Calu3 (cell line): Measurements from ENCODE around the gene LTA4H. TPM values are rescaled to one million over a fixed set of nuclear protein-coding genes. Genes with fewer than 3 reads are reported as not detected.

Experiments used
- BruUV-seq: library from RNA; stranded (reverse); fragments of 400-500 nt; replicated peaks from 2 replicates; lab custom pipeline; 2021; lab: Mats Ljungman, UMichigan
- CTCF ChIA-PET: fragments of 300-600 bp; sonication (Branson Sonifier 250); formaldehyde crosslinking; loops from one replicate; lab custom pipeline; 2022; ENCODE audit warnings: antibody characterized with exemption; lab: Charles Lee
- DNase-seq: peaks from one replicate; pipeline ENCODE4 v3.0.0; 2022
- H3K27ac Mint-ChIP-seq: one replicate; pipeline ENCODE4 v1.8.0; 2022; ENCODE audit warnings: mixed read lengths; ENCODE audit not compliant: unreplicated experiment
- H3K27me3 Mint-ChIP-seq: one replicate; pipeline ENCODE4 v1.8.0; 2022; ENCODE audit warnings: mixed read lengths; ENCODE audit not compliant: unreplicated experiment
- H3K36me3 Mint-ChIP-seq: one replicate; pipeline ENCODE4 v1.8.0; 2022; ENCODE audit warnings: mild to moderate bottlenecking, moderate library complexity, mixed read lengths; ENCODE audit not compliant: insufficient read depth, unreplicated experiment
- H3K4me1 Mint-ChIP-seq: one replicate; pipeline ENCODE4 v1.8.0; 2022; ENCODE audit warnings: mild to moderate bottlenecking, low read depth, mixed read lengths; ENCODE audit not compliant: unreplicated experiment
- H3K4me3 Mint-ChIP-seq: one replicate; pipeline ENCODE4 v1.8.0; 2022; ENCODE audit warnings: mild to moderate bottlenecking, low read depth, moderate library complexity, mixed read lengths; ENCODE audit not compliant: unreplicated experiment
- H3K9me3 Mint-ChIP-seq: one replicate; pipeline ENCODE4 v1.8.0; 2022; ENCODE audit warnings: low read depth, mixed read lengths; ENCODE audit not compliant: unreplicated experiment
- intact Hi-C: fragments of 100-400 bp; cut with micrococcal nuclease; formaldehyde crosslinking; loops from one replicate; pipeline ENCODE4 v1.10.0; 2022; ENCODE audit not compliant: unreplicated experiment
- total RNA-seq: library from RNA; stranded (reverse); gene quantifications from 2 replicates; pipeline ENCODE4 v1.2.3, GENCODE V29; 2022
- TF ChIP-seq, protein P1 (sequence below): fragments of 200-600 bp; IDR thresholded peaks from one replicate; pipeline ENCODE4 v1.8.0; 2022; ENCODE audit warnings: antibody characterized with exemption; ENCODE audit not compliant: unreplicated experiment

LTA4H gene
- total RNA-seq, 1 experiment from 2014 or later = 105 TPM

DNA sequence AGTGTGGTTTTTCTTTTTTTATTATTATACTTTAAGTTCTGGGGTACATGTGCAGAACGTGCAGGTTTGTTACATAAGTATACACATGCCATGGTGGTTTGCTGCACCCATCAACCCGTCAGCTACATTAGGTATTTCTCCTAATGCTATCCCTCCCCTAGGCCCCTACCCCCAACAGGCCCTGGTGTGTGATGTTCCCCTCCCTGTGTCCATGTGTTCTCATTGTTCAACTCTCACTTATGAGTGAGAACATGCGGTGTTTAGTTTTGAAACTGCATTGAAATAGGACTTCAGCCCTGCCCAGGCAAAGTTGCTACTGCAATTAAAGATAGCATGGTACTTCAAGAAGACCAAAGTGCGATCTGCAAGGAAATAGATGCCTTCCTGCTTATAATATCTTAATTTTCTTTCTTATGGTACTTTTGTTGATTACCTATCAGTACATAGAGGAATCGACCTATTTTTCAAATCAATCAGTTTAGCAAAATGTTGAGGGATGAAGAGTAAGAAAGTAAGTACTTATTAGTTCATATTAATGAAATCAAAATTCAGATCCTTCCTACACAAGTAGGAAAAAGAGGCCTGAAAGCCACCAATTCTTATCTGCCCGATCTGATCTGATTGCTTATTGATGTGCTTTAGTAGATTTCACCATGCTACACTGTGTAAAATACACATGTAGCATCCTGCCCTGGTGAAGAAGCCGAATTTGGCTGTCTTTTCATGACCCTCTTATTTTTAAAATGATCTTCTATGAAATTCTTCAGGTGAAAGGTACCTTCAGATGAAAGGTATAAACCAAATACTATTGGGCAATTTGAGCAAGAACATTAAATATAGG, 1.6 kb downstream of the LTA4H start:
- CTCF ChIA-PET = no interaction called here
- peaks cover 15% of the 10 kb centered on the region for H3K4me1 Mint-ChIP-seq
- DNase-seq = no peak
- no peaks in the 10 kb centered on the region for H3K9me3 Mint-ChIP-seq
- no peaks in the 10 kb centered on the region for H3K36me3 Mint-ChIP-seq
- TSS peak; percentile 50 for BruUV-seq
- TF ChIP-seq, protein P1, sequence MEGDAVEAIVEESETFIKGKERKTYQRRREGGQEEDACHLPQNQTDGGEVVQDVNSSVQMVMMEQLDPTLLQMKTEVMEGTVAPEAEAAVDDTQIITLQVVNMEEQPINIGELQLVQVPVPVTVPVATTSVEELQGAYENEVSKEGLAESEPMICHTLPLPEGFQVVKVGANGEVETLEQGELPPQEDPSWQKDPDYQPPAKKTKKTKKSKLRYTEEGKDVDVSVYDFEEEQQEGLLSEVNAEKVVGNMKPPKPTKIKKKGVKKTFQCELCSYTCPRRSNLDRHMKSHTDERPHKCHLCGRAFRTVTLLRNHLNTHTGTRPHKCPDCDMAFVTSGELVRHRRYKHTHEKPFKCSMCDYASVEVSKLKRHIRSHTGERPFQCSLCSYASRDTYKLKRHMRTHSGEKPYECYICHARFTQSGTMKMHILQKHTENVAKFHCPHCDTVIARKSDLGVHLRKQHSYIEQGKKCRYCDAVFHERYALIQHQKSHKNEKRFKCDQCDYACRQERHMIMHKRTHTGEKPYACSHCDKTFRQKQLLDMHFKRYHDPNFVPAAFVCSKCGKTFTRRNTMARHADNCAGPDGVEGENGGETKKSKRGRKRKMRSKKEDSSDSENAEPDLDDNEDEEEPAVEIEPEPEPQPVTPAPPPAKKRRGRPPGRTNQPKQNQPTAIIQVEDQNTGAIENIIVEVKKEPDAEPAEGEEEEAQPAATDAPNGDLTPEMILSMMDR = no peak
- intact Hi-C loops = loop anchor here (2.0 kb wide), 1 partner anchor 15 kb away; no protein-coding TSS in a partner anchor
- no peak overlapping the region for H3K4me3 Mint-ChIP-seq
- H3K27ac Mint-ChIP-seq = no peak overlapping the region
- no peaks in the 10 kb centered on the region for H3K27me3 Mint-ChIP-seq

DNA sequence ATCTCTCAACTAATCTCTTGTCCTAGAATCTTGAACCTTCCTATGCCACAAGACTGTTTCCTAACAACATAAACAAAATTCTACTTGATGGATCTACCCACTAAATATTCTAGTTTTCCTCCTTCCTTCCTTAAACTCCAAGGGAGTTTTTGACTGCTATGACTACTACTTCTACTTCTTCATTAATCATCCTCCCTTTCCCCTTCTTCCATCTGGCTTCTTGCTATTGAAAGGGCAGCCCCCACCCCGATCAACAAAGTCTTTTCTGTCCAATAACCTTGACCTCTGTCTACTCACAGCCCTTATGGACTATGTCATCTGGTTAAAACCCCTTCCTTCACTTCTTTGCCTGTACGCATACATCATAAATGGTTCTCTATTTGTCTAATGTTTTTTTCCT, 5.6 kb downstream of the LTA4H start:
- BruUV-seq = no TSS peak
- no peaks in the 10 kb centered on the region for H3K9me3 Mint-ChIP-seq
- TF ChIP-seq, protein P1 = no peak
- DNase-seq = no peak
- no peak overlapping the region for H3K4me3 Mint-ChIP-seq
- CTCF ChIA-PET = no interaction called here
- H3K36me3 Mint-ChIP-seq = peaks cover 9% of the 10 kb centered on the region
- peaks cover 15% of the 10 kb centered on the region for H3K4me1 Mint-ChIP-seq
- H3K27me3 Mint-ChIP-seq = no peaks in the 10 kb centered on the region
- H3K27ac Mint-ChIP-seq = no peak overlapping the region
- intact Hi-C loops = no loop called here

DNA sequence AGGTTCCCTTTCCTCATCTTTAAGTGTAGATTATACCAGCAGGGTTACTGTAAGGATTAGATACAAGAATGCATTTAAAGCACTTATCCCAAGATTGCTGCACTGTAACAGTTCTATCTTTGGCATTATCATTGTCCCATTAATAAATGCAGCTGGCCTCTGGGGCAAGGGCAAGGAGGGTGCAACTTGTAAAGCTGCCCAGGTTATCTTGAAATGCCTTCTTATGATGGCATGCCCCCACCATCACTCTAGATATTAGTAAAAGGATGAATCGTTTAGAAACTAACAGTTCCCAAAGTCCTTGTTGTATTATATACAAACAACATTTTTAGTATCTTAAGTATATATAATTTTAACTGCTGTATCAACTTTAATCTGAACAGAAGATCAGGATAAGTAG, 6.8 kb downstream of the LTA4H start:
- intact Hi-C loops = no loop called here
- peaks cover 14% of the 10 kb centered on the region for H3K36me3 Mint-ChIP-seq
- H3K9me3 Mint-ChIP-seq = no peaks in the 10 kb centered on the region
- TF ChIP-seq, protein P1 = no peak
- H3K27ac Mint-ChIP-seq = no peak overlapping the region
- DNase-seq = no peak
- peaks cover 15% of the 10 kb centered on the region for H3K4me1 Mint-ChIP-seq
- no peak overlapping the region for H3K4me3 Mint-ChIP-seq
- no TSS peak for BruUV-seq
- CTCF ChIA-PET = no interaction called here
- no peaks in the 10 kb centered on the region for H3K27me3 Mint-ChIP-seq

DNA sequence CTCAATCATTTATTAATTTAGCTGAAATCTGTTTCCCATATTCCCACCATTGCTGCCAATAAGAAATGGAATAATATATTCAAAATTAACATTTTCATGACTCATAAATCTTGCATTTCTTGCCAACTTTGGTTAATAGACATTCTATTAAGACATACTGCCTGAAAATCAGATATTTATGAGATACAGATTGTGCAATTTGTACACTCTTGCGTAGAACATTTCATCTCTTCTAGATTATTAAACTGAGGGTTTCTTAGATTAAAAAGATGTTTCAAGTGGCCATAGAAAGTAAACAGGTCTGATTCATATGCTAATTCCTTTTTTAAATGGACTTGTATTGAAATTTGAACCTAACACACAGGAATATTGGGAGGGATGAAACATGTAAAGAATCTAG, 9.1 kb downstream of the LTA4H start:
- no peak for DNase-seq
- Mint-ChIP-seq H3K4me3 (no peak overlapping the region), H3K27me3 (no peaks in the 10 kb centered on the region), H3K4me1 (peaks cover 15% of the 10 kb centered on the region), H3K36me3 (peaks cover 21% of the 10 kb centered on the region), H3K27ac (no peak overlapping the region), H3K9me3 (no peaks in the 10 kb centered on the region)
- intact Hi-C loops = no loop called here
- TF ChIP-seq, protein P1 = no peak
- no TSS peak for BruUV-seq
- CTCF ChIA-PET = no interaction called here
